Adipocyte (in vitro differentiated cells): ENCODE measurements around the gene GDF2.

Experiments
- DNase-seq: peaks from one replicate; pipeline ENCODE4 v3.0.0-alpha.2; 2015; ENCODE audit warnings: low read depth
- H3K27me3 ChIP-seq: replicated peaks from 2 replicates; pipeline ENCODE4 v1.7.0; 2013; ENCODE audit warnings: mild to moderate bottlenecking, low read length, moderate library complexity; ENCODE audit not compliant: control insufficient read depth, insufficient read depth
- H3K36me3 ChIP-seq: 2 replicates; pipeline ENCODE4 v1.7.0; 2013; ENCODE audit warnings: low read length, mild to moderate bottlenecking, moderate library complexity; ENCODE audit not compliant: control insufficient read depth, insufficient read depth, severe bottlenecking
- H3K4me1 ChIP-seq: 2 replicates; pipeline ENCODE4 v1.7.0; 2013; ENCODE audit warnings: mild to moderate bottlenecking, low read length, moderate library complexity; ENCODE audit not compliant: control insufficient read depth, insufficient read depth
- H3K4me3 ChIP-seq: 2 replicates; pipeline ENCODE4 v1.7.0; 2013; ENCODE audit warnings: mild to moderate bottlenecking, low read length, moderate library complexity
- H3K9ac ChIP-seq: 2 replicates; pipeline ENCODE4 v1.7.0; 2013; ENCODE audit warnings: mild to moderate bottlenecking, low read length, moderate library complexity
- H3K9me3 ChIP-seq: 2 replicates; pipeline ENCODE4 v1.7.0; 2013; ENCODE audit warnings: mild to moderate bottlenecking, low read length, moderate library complexity; ENCODE audit not compliant: control insufficient read depth

The GDF2 gene

GRCh38 chr10:47357911-47358310 lies 35.7 kb downstream of the GDF2 start:
- H3K4me3 ChIP-seq = no peak overlapping the region
- H3K36me3 ChIP-seq = no peaks in the 10 kb centered on the region
- DNase-seq = no peak
- H3K4me1 ChIP-seq = no peaks in the 10 kb centered on the region
- no peak overlapping the region for H3K9ac ChIP-seq
- no peaks in the 10 kb centered on the region for H3K9me3 ChIP-seq
- H3K27me3 ChIP-seq = peaks cover 15% of the 10 kb centered on the region

- Histone ChIP-seq H3K27me3 (peaks cover 15% of the 10 kb centered on the region), H3K4me3 (no peak overlapping the region), H3K36me3 (no peaks in the 10 kb centered on the region), H3K4me1 (no peaks in the 10 kb centered on the region), H3K9ac (no peak overlapping the region), H3K9me3 (no peaks in the 10 kb centered on the region)
- no peak for DNase-seq
These were observed 36.2 kb downstream of the GDF2 start for GRCh38 chr10:47358457-47358856.

- Histone ChIP-seq H3K36me3 (no peaks in the 10 kb centered on the region), H3K4me1 (no peaks in the 10 kb centered on the region), H3K27me3 (peaks cover 15% of the 10 kb centered on the region), H3K4me3 (no peak overlapping the region), H3K9me3 (no peaks in the 10 kb centered on the region), H3K9ac (no peak overlapping the region)
- DNase-seq = no peak
These were observed 36.8 kb downstream of the GDF2 start for GRCh38 chr10:47359101-47359500.

GRCh38 chr10:47359626-47360418 lies 37.6 kb downstream of the GDF2 start:
- DNase-seq = no peak
- H3K36me3 ChIP-seq = no peaks in the 10 kb centered on the region
- H3K4me1 ChIP-seq = no peaks in the 10 kb centered on the region
- H3K9ac ChIP-seq = no peak overlapping the region
- H3K27me3 ChIP-seq = peaks cover 22% of the 10 kb centered on the region
- no peaks in the 10 kb centered on the region for H3K9me3 ChIP-seq
- no peak overlapping the region for H3K4me3 ChIP-seq

GRCh38 chr10:47360419-47361040 lies 38.3 kb downstream of the GDF2 start:
- no peak for DNase-seq

GRCh38 chr10:47361293-47361692 lies 39.0 kb downstream of the GDF2 start:
- H3K36me3 ChIP-seq = no peaks in the 10 kb centered on the region
- no peaks in the 10 kb centered on the region for H3K9me3 ChIP-seq
- H3K27me3 ChIP-seq = peaks cover 32% of the 10 kb centered on the region
- H3K9ac ChIP-seq = no peak overlapping the region
- peak; percentile 68 for DNase-seq
- no peaks in the 10 kb centered on the region for H3K4me1 ChIP-seq
- no peak overlapping the region for H3K4me3 ChIP-seq

More at GRCh38 chr10:47360419-47361040, 38.3 kb downstream of the GDF2 start:
- Histone ChIP-seq H3K9me3 (no peaks in the 10 kb centered on the region), H3K36me3 (no peaks in the 10 kb centered on the region), H3K4me1 (no peaks in the 10 kb centered on the region), H3K9ac (no peak overlapping the region), H3K27me3 (peaks cover 29% of the 10 kb centered on the region), H3K4me3 (no peak overlapping the region)

GRCh38 chr10:47362199-47362598 lies 39.9 kb downstream of the GDF2 start:
- Histone ChIP-seq H3K27me3 (peaks cover 41% of the 10 kb centered on the region), H3K4me1 (no peaks in the 10 kb centered on the region), H3K4me3 (no peak overlapping the region), H3K9me3 (no peaks in the 10 kb centered on the region), H3K9ac (no peak overlapping the region), H3K36me3 (no peaks in the 10 kb centered on the region)
- no peak for DNase-seq

- Histone ChIP-seq H3K4me3 (no peak overlapping the region), H3K9me3 (no peaks in the 10 kb centered on the region), H3K36me3 (no peaks in the 10 kb centered on the region), H3K9ac (no peak overlapping the region), H3K4me1 (no peaks in the 10 kb centered on the region), H3K27me3 (peaks cover 40% of the 10 kb centered on the region)
- DNase-seq = no peak
These were observed 41.5 kb downstream of the GDF2 start for GRCh38 chr10:47363781-47364180.

- no peaks in the 10 kb centered on the region for H3K9me3 ChIP-seq
- H3K9ac ChIP-seq = no peak overlapping the region
- H3K36me3 ChIP-seq = no peaks in the 10 kb centered on the region
- H3K27me3 ChIP-seq = peaks cover 35% of the 10 kb centered on the region
- DNase-seq = no peak
- H3K4me1 ChIP-seq = no peaks in the 10 kb centered on the region
- H3K4me3 ChIP-seq = no peak overlapping the region
These were observed 42.1 kb downstream of the GDF2 start for GRCh38 chr10:47364366-47364765.

GRCh38 chr10:47364911-47365310 lies 42.7 kb downstream of the GDF2 start:
- Histone ChIP-seq H3K4me3 (no peak overlapping the region), H3K4me1 (no peaks in the 10 kb centered on the region), H3K27me3 (peaks cover 35% of the 10 kb centered on the region)

GRCh38 chr10:47365431-47366180 lies 43.4 kb downstream of the GDF2 start:
- Histone ChIP-seq H3K36me3 (no peaks in the 10 kb centered on the region), H3K4me3 (no peak overlapping the region), H3K9ac (no peak overlapping the region), H3K27me3 (peaks cover 35% of the 10 kb centered on the region), H3K9me3 (no peaks in the 10 kb centered on the region), H3K4me1 (no peaks in the 10 kb centered on the region)
- no peak for DNase-seq

More at GRCh38 chr10:47364911-47365310, 42.7 kb downstream of the GDF2 start:
- H3K36me3 ChIP-seq = no peaks in the 10 kb centered on the region
- H3K9me3 ChIP-seq = no peaks in the 10 kb centered on the region
- no peak overlapping the region for H3K9ac ChIP-seq
- DNase-seq = no peak
